ENCODE results near the gene NOTCH1. TPM values are rescaled to one million over a fixed set of nuclear protein-coding genes. Genes with fewer than 3 reads are reported as not detected.

NOTCH1 gene
- total and polyA plus RNA-seq, 2 of the 8 experiments (the other 6 are each of a cell fraction or from before 2014, with no cell fraction given) = 6.9 to 55.6 TPM

GRCh38 chr9:136496801-136497620, 48.8 kb downstream of the NOTCH1 start (continued):
- no peak for TF ChIP-seq USF2 (IDR thresholded peaks at IDR 0.05; ENCODE audit: low read length)
- no peak for TF ChIP-seq BCL11A (IDR thresholded peaks at IDR 0.05; ENCODE audit: low read depth in 2 of 2, low read length in 2 of 2)
